ENCODE measurements around the gene RMRP. TPM values are rescaled to one million over a fixed set of nuclear protein-coding genes. Genes with fewer than 3 reads are reported as not detected.

Gene RMRP
- total RNA-seq, 1 donor from 2014 or later, result 35,708 TPM

DNA sequence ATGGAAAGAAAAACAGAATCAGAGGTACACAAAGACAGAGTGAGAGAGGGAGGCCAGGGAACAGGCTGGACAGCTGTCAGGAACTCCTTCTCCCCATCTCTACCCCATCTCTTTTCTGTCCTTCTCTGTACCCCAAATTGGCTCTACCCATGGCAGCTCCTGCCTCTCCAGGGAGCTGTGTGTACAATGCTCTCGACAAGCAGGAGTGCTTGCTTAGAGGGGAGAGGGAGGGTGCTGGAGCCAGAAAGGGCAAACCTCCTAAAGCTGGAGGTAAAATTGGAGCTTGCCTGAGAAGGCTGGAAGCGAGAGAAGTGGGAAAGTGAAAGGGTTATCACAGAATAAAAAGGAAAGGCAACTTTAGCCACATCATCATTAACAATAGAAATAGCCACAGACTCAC is 25.5 kb upstream of the RMRP start:
- TF ChIP-seq, protein P1, sequence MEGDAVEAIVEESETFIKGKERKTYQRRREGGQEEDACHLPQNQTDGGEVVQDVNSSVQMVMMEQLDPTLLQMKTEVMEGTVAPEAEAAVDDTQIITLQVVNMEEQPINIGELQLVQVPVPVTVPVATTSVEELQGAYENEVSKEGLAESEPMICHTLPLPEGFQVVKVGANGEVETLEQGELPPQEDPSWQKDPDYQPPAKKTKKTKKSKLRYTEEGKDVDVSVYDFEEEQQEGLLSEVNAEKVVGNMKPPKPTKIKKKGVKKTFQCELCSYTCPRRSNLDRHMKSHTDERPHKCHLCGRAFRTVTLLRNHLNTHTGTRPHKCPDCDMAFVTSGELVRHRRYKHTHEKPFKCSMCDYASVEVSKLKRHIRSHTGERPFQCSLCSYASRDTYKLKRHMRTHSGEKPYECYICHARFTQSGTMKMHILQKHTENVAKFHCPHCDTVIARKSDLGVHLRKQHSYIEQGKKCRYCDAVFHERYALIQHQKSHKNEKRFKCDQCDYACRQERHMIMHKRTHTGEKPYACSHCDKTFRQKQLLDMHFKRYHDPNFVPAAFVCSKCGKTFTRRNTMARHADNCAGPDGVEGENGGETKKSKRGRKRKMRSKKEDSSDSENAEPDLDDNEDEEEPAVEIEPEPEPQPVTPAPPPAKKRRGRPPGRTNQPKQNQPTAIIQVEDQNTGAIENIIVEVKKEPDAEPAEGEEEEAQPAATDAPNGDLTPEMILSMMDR (IDR thresholded peaks at IDR 0.05; ENCODE audit: partially characterized antibody, unreplicated experiment), result no peak
- Mint-ChIP-seq H3K4me1 (ENCODE audit: low read depth, unreplicated experiment) (peaks cover 21% of the 10 kb centered on the region), H3K27me3 (ENCODE audit: unreplicated experiment) (peaks cover 10% of the 10 kb centered on the region), H3K27ac (ENCODE audit: unreplicated experiment) (peak overlapping the region; percentile 8), H3K36me3 (ENCODE audit: unreplicated experiment) (no peaks in the 10 kb centered on the region), H3K4me3 (ENCODE audit: unreplicated experiment) (no peak overlapping the region), H3K9me3 (ENCODE audit: unreplicated experiment) (peaks cover 9% of the 10 kb centered on the region)
- DNase-seq, result no peak

GRCh38 chr9:35682520-35683315 is 24.9 kb upstream of the RMRP start:
- Mint-ChIP-seq H3K4me3 (ENCODE audit: unreplicated experiment) (no peak overlapping the region), H3K27ac (ENCODE audit: unreplicated experiment) (peak overlapping the region; percentile 8), H3K36me3 (ENCODE audit: unreplicated experiment) (no peaks in the 10 kb centered on the region), H3K9me3 (ENCODE audit: unreplicated experiment) (peaks cover 9% of the 10 kb centered on the region), H3K4me1 (ENCODE audit: low read depth, unreplicated experiment) (peaks cover 19% of the 10 kb centered on the region), H3K27me3 (ENCODE audit: unreplicated experiment) (peaks cover 10% of the 10 kb centered on the region)
- DNase-seq, result no peak
- TF ChIP-seq, protein P1 (IDR thresholded peaks at IDR 0.05; ENCODE audit: partially characterized antibody, unreplicated experiment), result no peak

DNA sequence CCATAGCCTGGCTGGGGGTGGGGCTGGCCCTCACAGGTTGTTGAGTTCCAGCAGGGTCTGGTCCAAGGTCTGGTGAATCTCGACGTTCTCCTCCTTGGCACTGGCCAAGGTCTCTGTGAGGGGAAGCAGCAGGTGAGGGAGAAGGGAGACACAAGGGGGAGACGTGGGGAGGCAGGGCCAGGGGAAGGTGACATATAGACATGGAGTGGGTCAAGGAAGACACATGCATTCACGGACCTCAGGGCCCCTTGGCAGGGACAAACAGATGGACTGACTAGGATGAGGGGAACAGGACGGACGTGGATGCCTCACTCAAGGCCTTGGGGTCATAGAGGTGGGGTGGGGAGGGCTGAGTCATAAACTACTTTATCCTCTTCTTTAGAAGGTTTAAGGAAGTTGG is 24.2 kb upstream of the RMRP start:
- no peak for DNase-seq
- Mint-ChIP-seq H3K9me3 (ENCODE audit: unreplicated experiment) (peaks cover 9% of the 10 kb centered on the region), H3K4me1 (ENCODE audit: low read depth, unreplicated experiment) (peaks cover 15% of the 10 kb centered on the region), H3K36me3 (ENCODE audit: unreplicated experiment) (no peaks in the 10 kb centered on the region), H3K27me3 (ENCODE audit: unreplicated experiment) (peaks cover 10% of the 10 kb centered on the region), H3K27ac (ENCODE audit: unreplicated experiment) (no peak overlapping the region), H3K4me3 (ENCODE audit: unreplicated experiment) (no peak overlapping the region)
- TF ChIP-seq, protein P1 (IDR thresholded peaks at IDR 0.05; ENCODE audit: partially characterized antibody, unreplicated experiment), result no peak

DNA sequence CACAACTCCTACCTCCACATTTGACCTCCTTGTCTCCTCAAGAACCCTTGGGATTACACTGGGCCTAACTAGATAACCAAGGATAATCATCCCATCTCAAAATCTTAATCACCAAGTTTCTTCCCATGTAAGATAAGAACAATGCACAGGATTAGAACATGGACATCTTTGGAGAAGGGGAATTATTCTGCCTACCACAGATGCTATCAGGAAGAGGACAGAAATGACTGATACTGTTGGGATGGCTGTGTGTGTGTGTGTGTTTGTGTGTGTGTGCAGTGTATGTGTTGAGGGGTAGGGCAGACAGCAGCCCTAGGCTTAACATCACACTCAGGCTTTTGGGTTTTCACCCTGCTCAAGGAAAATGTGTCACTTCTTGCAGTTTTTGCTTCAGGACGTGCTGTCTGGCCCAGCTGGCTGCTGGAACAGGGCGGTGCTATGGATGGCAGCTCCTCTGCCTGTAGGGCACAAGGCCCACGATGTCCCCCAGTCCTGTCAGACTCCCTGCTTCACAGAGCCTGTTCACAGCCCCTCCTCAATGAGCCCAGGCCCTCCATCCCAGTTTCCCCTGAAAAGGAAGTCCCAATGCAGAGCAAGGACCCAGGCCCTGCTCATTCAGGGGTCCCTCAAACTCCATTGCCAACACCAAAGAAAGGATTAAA is 23.7 kb upstream of the RMRP start:
- H3K4me1 Mint-ChIP-seq (ENCODE audit: low read depth, unreplicated experiment), result peaks cover 9% of the 10 kb centered on the region
- H3K27ac Mint-ChIP-seq (ENCODE audit: unreplicated experiment), result no peak overlapping the region
- peaks cover 10% of the 10 kb centered on the region for H3K27me3 Mint-ChIP-seq (ENCODE audit: unreplicated experiment)
- peaks cover 9% of the 10 kb centered on the region for H3K9me3 Mint-ChIP-seq (ENCODE audit: unreplicated experiment)
- no peaks in the 10 kb centered on the region for H3K36me3 Mint-ChIP-seq (ENCODE audit: unreplicated experiment)
- no peak for DNase-seq
- TF ChIP-seq, protein P1 (IDR thresholded peaks at IDR 0.05; ENCODE audit: partially characterized antibody, unreplicated experiment), result no peak
- H3K4me3 Mint-ChIP-seq (ENCODE audit: unreplicated experiment), result no peak overlapping the region

Measured in glutamatergic neuron (in vitro differentiated cells).